ENCODE measurements around the gene MAPK8IP1.

GRCh38 chr11:45846974-45847910 lies 38.2 kb upstream of the MAPK8IP1 start, which contains the start of gene CRY2:
- peak; percentile 20 for TF ChIP-seq RAD21 (conservative IDR thresholded peaks at IDR 0.05)
- no peak for TF ChIP-seq CTCF (IDR thresholded peaks at IDR 0.05; ENCODE audit: poor library complexity, severe bottlenecking)
- TF ChIP-seq EP300 (conservative IDR thresholded peaks at IDR 0.05; ENCODE audit: poor library complexity, severe bottlenecking) = peak; percentile 53
